H1 (cell line): ENCODE measurements around the gene CAMKMT. TPM values are rescaled to one million over a fixed set of nuclear protein-coding genes. Genes with fewer than 3 reads are reported as not detected.

Source experiments
- CTCF ChIA-PET: fragments of 300-600 bp; sonication (Branson Sonifier 250); formaldehyde crosslinking; loops from one replicate; lab custom pipeline; 2021; ENCODE audit not compliant: partially characterized antibody; lab: Charles Lee
- POLR2A ChIA-PET: fragments of 300-600 bp; sonication (Branson Sonifier 250); formaldehyde crosslinking; loops from one replicate; lab custom pipeline; 2021; ENCODE audit warnings: inconsistent platforms; ENCODE audit not compliant: partially characterized antibody; lab: Charles Lee
- DNase-seq, 2 experiments: peaks; one replicate each; pipeline versions ENCODE4 v3.0.0 to v3.0.0-alpha.2; 2010 to 2022; ENCODE audit warnings: low spot score in 2 of 2, low read depth in 1 of 2, mixed read lengths in 1 of 2
- FAIRE-seq: peaks from 2 replicates; lab custom pipeline; 2011; peaks lifted over from hg19 to GRCh38; lab: Jason Lieb, UNC
- H2AFZ ChIP-seq: 2 replicates; pipeline ENCODE4 v1.8.1; 2012; ENCODE audit warnings: low read length, inconsistent platforms
- H2AK5ac ChIP-seq: 2 replicates; pipeline ENCODE4 v1.6.1; 2013; ENCODE audit warnings: low read depth, low read length
- H2BK120ac ChIP-seq: replicated peaks from 2 replicates; pipeline ENCODE3; 2013; ENCODE audit warnings: low read depth, low read length, inconsistent platforms
- H2BK12ac ChIP-seq: 2 replicates; pipeline ENCODE4 v1.6.1; 2013; ENCODE audit warnings: low read depth, low read length
- H2BK15ac ChIP-seq: 2 replicates; pipeline ENCODE4 v1.6.1; 2013; ENCODE audit warnings: low read length
- H2BK20ac ChIP-seq: 2 replicates; pipeline ENCODE4 v1.6.1; 2013; ENCODE audit warnings: low read length
- H2BK5ac ChIP-seq: 2 replicates; pipeline ENCODE4 v1.6.1; 2013; ENCODE audit warnings: low read depth, low read length
- H3K14ac ChIP-seq: 2 replicates; pipeline ENCODE4 v1.6.1; 2013; ENCODE audit warnings: inconsistent platforms; ENCODE audit not compliant: insufficient read length
- H3K18ac ChIP-seq: 2 replicates; pipeline ENCODE4 v1.6.1; 2013; ENCODE audit warnings: low read length; ENCODE audit errors: extremely low read depth
- H3K23ac ChIP-seq: 2 replicates; pipeline ENCODE4 v1.6.1; 2013; ENCODE audit warnings: inconsistent platforms; ENCODE audit not compliant: insufficient read length
- H3K23me2 ChIP-seq: 2 replicates; pipeline ENCODE4 v1.6.1; 2013; ENCODE audit warnings: low read depth, low read length
- H3K27ac ChIP-seq: 2 replicates; pipeline ENCODE4 v1.6.1; 2011; ENCODE audit warnings: low read depth, low read length, inconsistent platforms
- H3K27me3 ChIP-seq, 4 experiments: replicated peaks in 1 of 4; 1 replicate in 1 of 4; 2 replicates in 3 of 4; pipeline versions ENCODE4 v1.6.1 to v1.8.1; 2011 to 2013; ENCODE audit warnings: low read length in 3 of 4, mild to moderate bottlenecking in 3 of 4, inconsistent platforms in 2 of 4, mixed read lengths in 2 of 4, moderate library complexity in 1 of 4; ENCODE audit not compliant: control insufficient read depth in 3 of 4, insufficient read depth in 3 of 4; ENCODE audit errors: extremely low read depth in 1 of 4
- H3K36me3 ChIP-seq, 4 experiments: 2 replicates each; pipeline versions ENCODE4 v1.6.1 to v1.8.1; 2011 to 2013; ENCODE audit warnings: mild to moderate bottlenecking in 4 of 4, low read length in 3 of 4, moderate library complexity in 2 of 4, control low read depth in 1 of 4, inconsistent platforms in 1 of 4; ENCODE audit not compliant: insufficient read depth in 4 of 4, control insufficient read depth in 2 of 4
- H3K4ac ChIP-seq: replicated peaks from 2 replicates; pipeline ENCODE3; 2013; ENCODE audit warnings: low read length, low read depth, mixed read lengths, inconsistent platforms; ENCODE audit not compliant: insufficient read length
- H3K4me1 ChIP-seq, 4 experiments: replicated peaks in 1 of 4; 1 replicate in 1 of 4; 2 replicates in 3 of 4; pipeline versions ENCODE4 v1.6.1 to v1.8.1; 2011 to 2013; ENCODE audit warnings: low read length in 3 of 4, inconsistent platforms in 2 of 4, mixed read lengths in 1 of 4; ENCODE audit not compliant: insufficient read depth in 4 of 4, control insufficient read depth in 3 of 4
- H3K4me2 ChIP-seq, 2 experiments: 2 replicates each; pipeline versions ENCODE4 v1.6.1 to v1.8.1; 2011 to 2013; ENCODE audit warnings: low read depth in 2 of 2, low read length in 2 of 2, control low read depth in 1 of 2, inconsistent platforms in 1 of 2, mild to moderate bottlenecking in 1 of 2; ENCODE audit not compliant: insufficient read depth in 1 of 2
- H3K4me3 ChIP-seq, 4 experiments: fragments of 200-600, 300-600 bp in 1 of 4; sonication (generic), shearing (Covaris generic), sonication (Bioruptor Twin) in 1 of 4; 2 replicates each; pipeline versions ENCODE4 v1.5.1 to v1.8.1; 2011 to 2016; ENCODE audit warnings: low read length in 4 of 4, low read depth in 3 of 4, control low read depth in 2 of 4, inconsistent platforms in 2 of 4, mild to moderate bottlenecking in 2 of 4, mixed read lengths in 1 of 4, moderate library complexity in 1 of 4; ENCODE audit not compliant: insufficient read depth in 2 of 4; ENCODE audit errors: extremely low read depth in 1 of 4
- H3K56ac ChIP-seq: replicated peaks from 2 replicates; pipeline ENCODE3; 2013; ENCODE audit warnings: low read depth, mild to moderate bottlenecking, mixed read lengths, low read length, inconsistent platforms; ENCODE audit not compliant: insufficient read length
- H3K79me1 ChIP-seq: 2 replicates; pipeline ENCODE4 v1.6.1; 2013; ENCODE audit warnings: low read depth, low read length, control low read depth
- H3K79me2 ChIP-seq, 2 experiments: 2 replicates each; pipeline versions ENCODE4 v1.6.1 to v1.8.1; 2012 to 2013; ENCODE audit warnings: low read length in 2 of 2, mild to moderate bottlenecking in 2 of 2, inconsistent platforms in 1 of 2; ENCODE audit not compliant: insufficient read depth in 2 of 2, control insufficient read depth in 1 of 2
- H3K9ac ChIP-seq, 4 experiments: replicated peaks in 1 of 4; 1 replicate in 1 of 4; 2 replicates in 3 of 4; pipeline versions ENCODE4 v1.6.1 to v1.8.1; 2011 to 2013; ENCODE audit warnings: low read depth in 3 of 4, low read length in 3 of 4, control low read depth in 2 of 4, mild to moderate bottlenecking in 2 of 4, moderate library complexity in 2 of 4, inconsistent platforms in 1 of 4; ENCODE audit errors: extremely low read depth in 1 of 4
- H3K9me3 ChIP-seq, 2 experiments: 2 replicates each; pipeline versions ENCODE4 v1.6.1 to v1.8.1; 2012 to 2013; ENCODE audit warnings: mild to moderate bottlenecking in 2 of 2, moderate library complexity in 2 of 2, control low read depth in 1 of 2, inconsistent platforms in 1 of 2, low read depth in 1 of 2, low read length in 1 of 2, mixed read lengths in 1 of 2; ENCODE audit not compliant: insufficient read depth in 2 of 2
- H4K20me1 ChIP-seq, 2 experiments: replicated peaks in 1 of 2; 2 replicates each; pipeline versions ENCODE3 to v1.8.1; 2011 to 2013; ENCODE audit warnings: inconsistent platforms in 2 of 2, low read length in 2 of 2, mild to moderate bottlenecking in 1 of 2; ENCODE audit not compliant: insufficient read depth in 2 of 2, control insufficient read depth in 1 of 2
- H4K5ac ChIP-seq: 2 replicates; pipeline ENCODE4 v1.6.1; 2013; ENCODE audit warnings: low read length, low read depth, mixed read lengths, inconsistent platforms; ENCODE audit not compliant: insufficient read length
- H4K8ac ChIP-seq: 2 replicates; pipeline ENCODE4 v1.8.0; 2013; ENCODE audit warnings: mild to moderate bottlenecking, moderate library complexity, low read length, inconsistent platforms; ENCODE audit not compliant: insufficient read depth; ENCODE audit errors: extremely low read depth
- H4K91ac ChIP-seq: replicated peaks from 2 replicates; pipeline ENCODE3; 2013; ENCODE audit warnings: low read length, mixed read lengths, inconsistent platforms; ENCODE audit not compliant: insufficient read length
- ASH2L ChIP-seq: fragments of 200-600, 300-600 bp; sonication (generic); IDR thresholded peaks from one replicate; pipeline ENCODE4 v1.7.1; 2017; ENCODE audit warnings: low read length
- ATF2 ChIP-seq: IDR thresholded peaks from 2 replicates; pipeline ENCODE4 v1.6.1; 2012; ENCODE audit warnings: low read length, inconsistent platforms
- BACH1 ChIP-seq: IDR thresholded peaks from 2 replicates; pipeline ENCODE4 v1.6.1; 2012; ENCODE audit warnings: low read length, improper control_type of control experiment
- CBX5 ChIP-seq: fragments of 300-800, 300-1000 bp; sonication (generic); IDR thresholded peaks from 2 replicates; pipeline ENCODE4 v1.7.1; 2016; ENCODE audit warnings: antibody characterized with exemption, low read length, low read depth
- EGR1 ChIP-seq: IDR thresholded peaks from 2 replicates; pipeline ENCODE4 v1.6.1; 2011; ENCODE audit warnings: low read depth, low read length, borderline replicate concordance
- EZH2 ChIP-seq: fragments of 200-600 bp; sonication (generic); IDR thresholded peaks from 2 replicates; pipeline ENCODE4 v1.7.1; 2012; ENCODE audit warnings: low read depth, mild to moderate bottlenecking, moderate library complexity, low read length, inconsistent platforms; ENCODE audit not compliant: severe bottlenecking
- GTF2F1 ChIP-seq: IDR thresholded peaks from 2 replicates; pipeline ENCODE4 v1.6.1; 2012; ENCODE audit warnings: low read depth, low read length, improper control_type of control experiment, borderline replicate concordance
- HDAC6 ChIP-seq: IDR thresholded peaks from one replicate; pipeline ENCODE4 v1.7.1; 2012; ENCODE audit warnings: low read depth, mild to moderate bottlenecking, inconsistent platforms, low read length, moderate library complexity
- JUN ChIP-seq: IDR thresholded peaks from 2 replicates; pipeline ENCODE4 v1.6.1; 2011; ENCODE audit warnings: low read depth, mild to moderate bottlenecking, improper control_type of control experiment, low read length
- MAFK ChIP-seq: IDR thresholded peaks from 2 replicates; pipeline ENCODE4 v1.6.1; 2012; ENCODE audit warnings: low read depth, mild to moderate bottlenecking, improper control_type of control experiment, low read length
- POLR2A ChIP-seq, 2 experiments: IDR thresholded peaks; 1 replicate in 1 of 2; 2 replicates in 1 of 2; pipeline ENCODE4 v1.6.1; 2011; ENCODE audit warnings: low read depth in 2 of 2, low read length in 2 of 2, mild to moderate bottlenecking in 2 of 2; ENCODE audit errors: control extremely low read depth in 1 of 2
- POLR2AphosphoS5 ChIP-seq: IDR thresholded peaks from 2 replicates; pipeline ENCODE4 v1.6.1; 2011; ENCODE audit warnings: low read depth, low read length
- RAD21 ChIP-seq, 2 experiments: IDR thresholded peaks in 1 of 2; conservative IDR thresholded peaks in 1 of 2; 2 replicates each; pipeline ENCODE4 v1.6.1; 2011; ENCODE audit warnings: low read depth in 2 of 2, low read length in 2 of 2, improper control_type of control experiment in 1 of 2, inconsistent platforms in 1 of 2, mild to moderate bottlenecking in 1 of 2, moderate library complexity in 1 of 2
- SIX5 ChIP-seq: IDR thresholded peaks from 2 replicates; pipeline ENCODE4 v1.6.1; 2011; ENCODE audit warnings: mild to moderate bottlenecking, low read depth, low read length
- SRF ChIP-seq: IDR thresholded peaks from 2 replicates; pipeline ENCODE4 v1.6.1; 2011; ENCODE audit warnings: mild to moderate bottlenecking, low read depth, low read length, moderate library complexity
- polyA plus RNA-seq, 7 experiments: library from polyadenylated mRNA; depleted of rRNA in 3 of 7; stranded (reverse) in 5 of 7; unstranded in 2 of 7; fragments of >200 nt in 5 of 7; fragments of 200-250 nt in 2 of 7; gene quantifications; 1 replicate in 5 of 7; 2 replicates in 1 of 7; 4 replicates in 1 of 7; pipeline versions ENCODE4 v1.2.1 to v1.2.3, GENCODE V29; 2011 to 2013; ENCODE audit warnings: missing spikeins in 2 of 7, mixed read lengths in 2 of 7
- total RNA-seq: library from RNA; stranded (reverse); fragmentation: NEBNext Ultra II Directional; extraction: Animal tissue kit (Norgen Biotek cat#: 25700); gene quantifications from 2 replicates; pipeline ENCODE4 v1.2.1, GENCODE V29; 2021

CAMKMT gene
- total and polyA plus RNA-seq, 2 of the 8 experiments (the other 6 are each of a cell fraction or from before 2014, with no cell fraction given), result 14.7 to 22.4 TPM

- H4K91ac ChIP-seq, result no peak overlapping the region
- no peak overlapping the region for H3K4me3 ChIP-seq
- no peak overlapping the region for H3K56ac ChIP-seq
- no peaks in the 10 kb centered on the region for H3K27me3 ChIP-seq
- H3K9me3 ChIP-seq, result 0 out of 4 replicates have a peak, but pooled peaks cover 0 to under 1% of the 10 kb centered on the region in 2 experiments
- peaks cover 0 to 4% (median 3%) of the 10 kb centered on the region in 4 experiments; a peak in 3 of 7 replicates for H3K4me1 ChIP-seq
- no peak overlapping the region for H2AFZ ChIP-seq
- H2BK20ac ChIP-seq, result no peak overlapping the region
- no peak overlapping the region for H3K4ac ChIP-seq
- no peak overlapping the region for H4K5ac ChIP-seq
- no peak overlapping the region for H2AK5ac ChIP-seq
- ChIA-PET POLR2A (no interaction called here), CTCF (interaction anchor here (1.2 to 1.4 kb wide), 2 partner anchors 29 to 48 kb away, joined by 3 to 4 read pairs; no protein-coding TSS in a partner anchor)
- H3K79me2 ChIP-seq, result no peaks in the 10 kb centered on the region
- H2BK12ac ChIP-seq, result no peak overlapping the region
- no peaks in the 10 kb centered on the region for H4K20me1 ChIP-seq
- H3K18ac ChIP-seq, result no peak overlapping the region
- no peaks in the 10 kb centered on the region for H3K23me2 ChIP-seq
- H3K79me1 ChIP-seq, result no peaks in the 10 kb centered on the region
- DNase-seq, result no peak
- H3K14ac ChIP-seq, result no peak overlapping the region
- H3K23ac ChIP-seq, result no peak overlapping the region
- no peak overlapping the region for H3K9ac ChIP-seq
- no peak overlapping the region for H2BK5ac ChIP-seq
- no peak overlapping the region for H2BK120ac ChIP-seq
- no peak overlapping the region for H3K4me2 ChIP-seq
- no peaks in the 10 kb centered on the region for H3K36me3 ChIP-seq
- no peak overlapping the region for H2BK15ac ChIP-seq
- H3K27ac ChIP-seq, result no peak overlapping the region
- no peak for FAIRE-seq
- no peak overlapping the region for H4K8ac ChIP-seq
- TF ChIP-seq GTF2F1 (no peak), HDAC6 (no peak), POLR2AphosphoS5 (no peak), BACH1 (no peak), CBX5 (no peak), RAD21 (IDR thresholded peaks at IDR 0.05 in 1 of 2, conservative IDR thresholded peaks at IDR 0.05 in 1 of 2; ENCODE audit: low read depth in 2 of 2, low read length in 2 of 2) (no peak), EZH2 (no peak), POLR2A (IDR thresholded peaks at IDR 0.05; ENCODE audit: control extremely low read depth in 1 of 2, low read depth in 2 of 2, low read length in 2 of 2) (no peak), SIX5 (no peak), JUN (no peak), EGR1 (no peak), ASH2L (no peak), SRF (no peak), ATF2 (no peak), MAFK (no peak)
Measured at GRCh38 chr2:44450806-44451205, 89.1 kb downstream of the CAMKMT start.
